ENCODE data around the gene MYH6. TPM values are rescaled to one million over a fixed set of nuclear protein-coding genes. Genes with fewer than 3 reads are reported as not detected.
"Not testable (repeated sequence)": the region's sequence is repeated elsewhere in the genome, so short reads cannot be mapped to it uniquely, and the experiment has no call there.

The MYH6 gene
- under 1 TPM; 0.71 to 0.82 TPM for total RNA-seq

DNA sequence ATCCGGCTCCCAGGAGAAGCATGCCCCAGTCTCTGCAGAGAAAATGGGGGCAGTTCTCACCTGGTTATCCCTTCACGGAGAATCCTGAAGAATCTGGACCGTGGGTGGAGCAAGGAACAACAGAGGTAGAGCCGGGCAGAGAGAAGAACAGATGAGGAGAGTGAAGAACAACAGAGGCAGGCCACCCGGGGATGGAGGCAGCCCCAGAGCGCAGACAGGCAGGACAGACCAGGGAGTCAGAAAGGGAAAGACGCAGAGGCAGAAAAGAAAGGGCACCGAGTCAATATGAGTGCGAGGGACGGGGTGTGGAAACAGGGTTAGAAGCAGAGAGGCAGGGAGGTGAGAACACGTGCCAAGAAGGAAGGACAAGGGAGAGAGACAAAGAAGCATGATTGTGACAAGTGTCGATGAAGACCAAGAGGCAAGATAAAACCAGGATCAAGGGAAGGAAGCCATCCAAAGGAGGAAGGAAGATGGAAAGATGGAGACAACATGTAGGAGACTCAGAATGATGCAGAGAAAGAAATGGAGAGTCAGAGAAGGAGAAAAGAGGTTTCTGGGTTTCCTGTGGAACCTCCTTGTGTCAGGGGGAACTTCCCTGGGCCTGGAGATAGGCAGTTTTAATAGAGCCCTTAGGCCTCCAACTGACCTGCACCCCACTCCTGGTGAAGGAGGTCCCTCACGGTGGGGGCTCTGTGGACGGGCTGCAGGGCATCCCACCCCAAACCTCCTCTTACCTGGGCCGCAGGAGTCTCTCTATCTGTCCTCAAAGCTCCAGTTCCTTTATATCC lies at the start of gene MYH6:
Gene MYH6 (minus strand): TSS at position 758 of the 791 bp plus-strand sequence. CDS start 1,050 bp downstream, outside the sequence.
- H3K36me3 Mint-ChIP-seq (ENCODE audit: low read depth) = no peaks in the 10 kb centered on the region
- ATAC-seq (replicated peaks) = no peak
- no peak within 1 kb of the TSS for H3K27ac Mint-ChIP-seq
- H3K4me1 Mint-ChIP-seq = no peaks in the 10 kb centered on the region
- H3K9me3 Mint-ChIP-seq = no peaks in the 10 kb centered on the region
- H3K4me3 Mint-ChIP-seq = no peak within 1 kb of the TSS
- peaks cover 35% of the 10 kb centered on the region for H3K27me3 Mint-ChIP-seq

DNA sequence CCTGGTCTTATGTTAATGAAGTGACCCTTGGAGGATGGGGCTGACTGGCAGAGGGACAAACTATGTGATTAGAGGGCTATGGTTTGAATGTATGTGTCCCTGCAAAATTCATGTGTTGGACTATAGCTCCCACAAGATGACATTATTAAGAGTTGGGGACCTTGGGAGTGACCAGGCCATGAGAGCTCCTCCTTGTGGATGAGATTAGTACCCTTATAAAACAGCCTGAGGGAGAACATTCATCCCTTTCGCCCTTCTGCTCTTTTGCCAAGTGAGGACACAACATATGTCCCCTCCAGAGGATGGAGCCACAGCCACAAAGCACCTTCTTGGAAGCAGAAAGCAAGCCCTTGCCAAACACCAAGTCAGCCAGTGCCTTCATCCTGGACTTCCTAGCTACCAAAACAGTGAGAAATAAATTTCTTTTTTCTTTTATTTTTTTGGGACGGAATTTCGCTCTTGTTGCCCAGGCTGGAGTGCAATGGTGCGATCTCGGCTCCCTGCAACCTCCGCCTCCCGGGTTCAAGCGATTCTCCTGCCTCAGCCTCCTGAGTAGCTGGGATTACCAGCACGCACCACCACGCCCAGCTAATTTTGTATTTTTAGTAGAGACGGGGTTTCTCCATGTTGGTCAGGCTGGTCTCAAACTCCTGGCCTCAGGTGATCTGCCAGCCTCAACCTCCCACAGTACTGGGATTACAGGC lies 49.0 kb upstream of the MYH6 start:
- not testable (repeated sequence) for H3K27ac Mint-ChIP-seq; H3K36me3 Mint-ChIP-seq (ENCODE audit: low read depth); ATAC-seq (replicated peaks); H3K4me1 Mint-ChIP-seq; H3K4me3 Mint-ChIP-seq; H3K9me3 Mint-ChIP-seq
- peaks cover 34% of the 10 kb centered on the region for H3K27me3 Mint-ChIP-seq

DNA sequence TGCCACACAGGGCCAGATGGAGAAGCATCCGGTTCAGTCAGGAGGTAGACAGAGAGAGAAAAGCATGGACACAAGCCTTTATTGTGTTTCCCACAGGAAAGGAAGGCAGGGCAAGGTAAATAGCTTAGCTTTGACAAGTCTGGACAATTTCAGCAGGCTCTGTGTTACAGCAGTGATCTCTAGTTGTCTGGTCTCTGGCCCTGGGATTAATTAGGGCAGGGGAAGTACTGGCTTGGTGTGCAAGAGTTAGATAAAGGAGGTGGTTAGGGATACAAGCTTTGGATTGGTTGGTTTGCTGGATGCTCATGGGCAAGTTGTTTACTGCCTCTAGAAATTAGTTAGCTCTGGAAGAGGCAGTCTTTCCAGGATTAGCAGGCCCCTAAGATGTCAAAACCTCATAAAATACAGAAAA lies 46.4 kb upstream of the MYH6 start:
- Mint-ChIP-seq H3K36me3 (ENCODE audit: low read depth) (no peaks in the 10 kb centered on the region), H3K9me3 (no peaks in the 10 kb centered on the region), H3K27me3 (peaks cover 36% of the 10 kb centered on the region), H3K4me1 (no peaks in the 10 kb centered on the region), H3K27ac (no peak overlapping the region), H3K4me3 (no peak overlapping the region)
- ATAC-seq (replicated peaks) = no peak

DNA sequence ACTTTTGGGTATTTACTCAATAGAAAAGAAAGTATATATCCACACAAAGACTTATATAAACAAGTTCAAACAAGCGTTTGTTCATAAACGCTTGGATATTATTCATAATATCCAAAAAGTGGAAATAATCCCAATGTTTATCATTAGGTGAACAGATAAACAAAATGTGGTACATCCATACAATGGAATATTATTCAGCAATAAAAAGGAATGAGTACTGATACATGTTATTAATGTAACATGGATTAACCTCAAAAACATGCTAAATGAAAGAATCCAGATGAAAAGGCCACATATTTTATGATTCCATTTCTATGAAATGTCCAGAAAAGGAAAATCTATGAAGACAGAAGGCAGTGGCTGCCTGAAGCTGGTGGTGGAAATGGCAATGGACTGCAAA lies 44.2 kb upstream of the MYH6 start:
- Mint-ChIP-seq H3K36me3 (ENCODE audit: low read depth) (no peaks in the 10 kb centered on the region), H3K27me3 (peaks cover 31% of the 10 kb centered on the region), H3K4me1 (no peaks in the 10 kb centered on the region), H3K9me3 (no peaks in the 10 kb centered on the region), H3K4me3 (no peak overlapping the region), H3K27ac (no peak overlapping the region)
- ATAC-seq (replicated peaks) = no peak

DNA sequence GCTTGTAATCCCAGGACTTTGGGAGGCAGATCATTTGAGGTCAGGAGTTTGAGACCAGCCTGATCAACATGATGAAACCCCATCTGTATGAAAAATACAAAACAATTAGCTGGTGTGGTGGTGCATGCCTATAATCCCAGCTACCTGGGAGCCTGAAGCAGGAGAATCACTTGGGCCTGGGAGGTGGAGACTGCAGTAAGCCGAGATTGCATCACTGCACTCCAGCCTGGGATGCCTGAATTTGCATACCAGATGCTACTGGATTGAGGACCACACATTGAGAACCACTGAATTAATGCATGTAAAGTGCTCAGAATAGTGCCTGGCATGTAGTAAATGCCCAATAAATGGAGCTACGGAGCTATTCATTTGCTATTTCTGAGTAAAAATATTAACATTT lies 42.3 kb upstream of the MYH6 start:
- no peaks in the 10 kb centered on the region for H3K4me1 Mint-ChIP-seq
- H3K27ac Mint-ChIP-seq = no peak overlapping the region
- no peak overlapping the region for H3K4me3 Mint-ChIP-seq
- H3K27me3 Mint-ChIP-seq = peaks cover 27% of the 10 kb centered on the region
- no peak for ATAC-seq (replicated peaks)
- no peaks in the 10 kb centered on the region for H3K36me3 Mint-ChIP-seq (ENCODE audit: low read depth)
- no peaks in the 10 kb centered on the region for H3K9me3 Mint-ChIP-seq

DNA sequence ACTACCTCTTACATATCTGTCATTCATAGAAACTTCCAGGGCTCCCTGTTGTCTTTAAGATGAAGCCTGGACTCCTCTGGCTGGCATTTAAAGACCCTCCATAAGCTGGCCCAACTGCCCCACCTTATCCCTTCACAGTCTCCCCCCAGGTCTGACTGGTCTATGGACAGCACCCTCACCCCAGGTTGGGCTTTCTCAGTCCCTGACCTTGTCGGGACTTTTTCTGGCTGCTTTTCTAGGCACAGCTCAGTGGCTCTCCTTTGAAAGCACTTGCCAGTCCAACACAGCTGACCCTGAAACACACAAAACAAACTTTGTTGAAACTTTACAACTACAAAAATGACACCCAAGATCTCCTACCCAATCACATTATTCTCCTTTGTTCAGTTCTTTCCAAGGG lies 41.2 kb upstream of the MYH6 start:
- Mint-ChIP-seq H3K27ac (no peak overlapping the region), H3K27me3 (peaks cover 19% of the 10 kb centered on the region), H3K4me3 (no peak overlapping the region), H3K9me3 (no peaks in the 10 kb centered on the region), H3K4me1 (no peaks in the 10 kb centered on the region), H3K36me3 (ENCODE audit: low read depth) (no peaks in the 10 kb centered on the region)
- no peak for ATAC-seq (replicated peaks)

DNA sequence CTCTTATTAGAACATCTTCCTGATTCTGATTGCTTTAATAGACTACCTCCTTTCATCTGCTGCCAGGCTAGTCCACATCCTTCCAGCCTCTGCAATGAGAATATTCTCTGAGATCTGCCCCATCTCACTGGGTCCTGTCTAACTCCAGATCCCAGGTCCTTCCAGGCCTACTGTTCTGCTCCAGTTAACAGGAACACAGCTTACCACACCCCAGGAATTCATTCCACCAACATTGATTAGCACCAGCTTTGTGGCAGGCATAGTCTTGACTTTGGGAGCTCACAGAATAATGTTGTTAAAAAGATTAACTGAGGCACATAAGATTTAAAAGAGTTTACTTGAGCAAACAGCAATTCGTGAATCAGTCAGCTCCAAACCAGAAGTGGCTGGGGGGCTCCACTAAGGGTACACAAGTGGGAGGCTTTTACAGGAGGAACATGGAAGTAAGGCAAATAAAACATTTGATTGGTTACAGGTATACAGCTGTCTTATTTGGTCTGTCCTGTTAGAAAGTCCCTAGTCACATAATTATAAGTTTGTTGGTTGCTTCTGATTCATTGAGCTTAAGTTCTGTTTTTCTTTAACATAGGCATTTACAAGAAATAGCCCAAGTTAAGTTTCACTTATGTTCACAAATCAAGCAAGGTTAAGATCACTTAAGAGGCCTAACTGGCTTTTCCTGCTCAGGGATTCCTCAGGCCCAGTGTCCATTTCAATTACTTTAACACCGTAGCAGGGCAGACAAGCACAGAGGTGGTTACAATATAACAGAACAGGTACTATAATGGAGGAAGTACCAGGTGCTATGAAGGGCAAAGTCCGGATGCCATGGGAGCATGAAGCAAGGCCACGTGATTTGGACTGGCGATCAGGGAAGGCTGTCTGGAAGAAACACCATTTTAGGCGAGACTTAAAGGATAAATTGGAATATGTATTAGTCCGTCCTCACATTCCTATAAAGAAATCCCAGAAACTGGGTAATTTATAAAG lies 39.6 kb upstream of the MYH6 start:
- Mint-ChIP-seq H3K4me1 (no peaks in the 10 kb centered on the region), H3K36me3 (ENCODE audit: low read depth) (no peaks in the 10 kb centered on the region), H3K4me3 (no peak overlapping the region), H3K27me3 (peaks cover 15% of the 10 kb centered on the region), H3K27ac (peak overlapping the region; percentile 63), H3K9me3 (no peaks in the 10 kb centered on the region)
- ATAC-seq (replicated peaks) = peak; percentile 42

DNA sequence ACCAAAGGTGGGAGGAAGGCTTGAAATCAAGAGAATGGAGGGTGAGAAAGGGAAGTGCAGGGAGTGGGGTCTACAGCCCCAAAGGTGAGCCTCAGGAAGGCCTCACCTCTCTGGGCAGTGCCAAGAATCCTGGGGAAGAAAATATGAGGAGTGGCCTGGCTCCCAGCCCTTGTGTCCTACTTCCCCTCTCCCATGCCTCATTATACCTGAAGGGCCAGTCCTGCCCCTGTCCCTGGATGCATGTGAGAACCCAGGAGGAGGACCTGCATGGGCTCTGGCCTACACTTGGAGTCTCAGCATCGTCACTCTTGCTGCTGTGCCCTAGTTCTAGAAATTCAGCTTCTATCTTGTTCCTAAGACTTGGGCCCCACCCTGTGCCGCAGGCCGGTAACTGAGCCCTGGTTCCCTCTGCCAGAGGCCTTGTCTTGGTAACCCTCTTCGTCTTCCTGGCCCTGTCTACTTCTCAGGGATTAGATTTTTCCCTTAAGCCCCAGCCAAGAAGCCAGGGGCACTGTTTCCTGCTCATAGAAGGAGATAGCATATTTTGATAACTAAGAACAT lies 38.3 kb upstream of the MYH6 start:
- Mint-ChIP-seq H3K36me3 (ENCODE audit: low read depth) (no peaks in the 10 kb centered on the region), H3K4me1 (no peaks in the 10 kb centered on the region), H3K4me3 (no peak overlapping the region), H3K27ac (no peak overlapping the region), H3K9me3 (no peaks in the 10 kb centered on the region), H3K27me3 (peaks cover 21% of the 10 kb centered on the region)
- no peak for ATAC-seq (replicated peaks)

DNA sequence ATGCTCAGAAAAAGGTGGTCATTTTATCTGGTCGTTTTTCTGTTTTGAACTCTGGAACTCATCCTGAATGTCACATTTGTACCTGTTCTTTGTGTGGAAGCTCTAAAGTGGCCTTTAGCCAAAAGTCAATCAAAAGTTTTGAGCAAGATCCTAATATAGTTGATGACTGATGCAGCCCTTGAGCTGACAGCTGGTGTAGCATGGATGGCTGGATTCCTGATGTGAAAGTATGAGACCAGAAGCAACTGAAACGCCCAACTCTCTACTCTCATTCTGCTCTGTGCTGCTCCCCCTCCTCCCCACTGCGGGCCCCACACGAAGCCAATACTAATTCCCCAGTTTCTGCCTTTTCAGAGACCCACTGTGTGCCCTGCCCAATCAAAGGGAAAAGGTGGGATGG lies 37.7 kb upstream of the MYH6 start:
- no peak for ATAC-seq (replicated peaks)
- peaks cover 20% of the 10 kb centered on the region for H3K27me3 Mint-ChIP-seq
- H3K27ac Mint-ChIP-seq = no peak overlapping the region
- no peak overlapping the region for H3K4me3 Mint-ChIP-seq
- H3K4me1 Mint-ChIP-seq = no peaks in the 10 kb centered on the region
- no peaks in the 10 kb centered on the region for H3K36me3 Mint-ChIP-seq (ENCODE audit: low read depth)
- H3K9me3 Mint-ChIP-seq = no peaks in the 10 kb centered on the region

DNA sequence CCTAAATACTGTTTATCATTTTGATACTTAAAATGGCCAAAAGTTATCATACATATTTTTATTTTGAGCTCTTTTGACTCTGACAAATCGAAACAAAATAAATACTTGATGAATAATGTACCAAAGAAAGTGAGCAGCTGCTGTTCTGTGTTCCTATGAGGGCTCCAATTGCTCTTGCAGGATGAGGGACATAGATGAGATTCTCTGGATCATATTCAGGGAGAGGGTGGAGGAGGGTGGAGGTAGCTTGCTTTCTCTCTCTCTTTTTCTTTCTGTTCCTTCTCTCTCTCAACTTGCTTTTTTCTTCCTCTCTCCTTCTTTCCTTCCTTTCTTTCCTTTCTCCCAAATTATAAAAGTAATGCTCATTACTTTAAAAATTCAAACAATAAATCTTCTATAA lies 36.2 kb upstream of the MYH6 start:
- peaks cover 23% of the 10 kb centered on the region for H3K27me3 Mint-ChIP-seq
- H3K27ac Mint-ChIP-seq = peak overlapping the region; percentile 25
- ATAC-seq (replicated peaks) = no peak
- H3K4me3 Mint-ChIP-seq = no peak overlapping the region
- no peaks in the 10 kb centered on the region for H3K36me3 Mint-ChIP-seq (ENCODE audit: low read depth)
- no peaks in the 10 kb centered on the region for H3K4me1 Mint-ChIP-seq
- no peaks in the 10 kb centered on the region for H3K9me3 Mint-ChIP-seq

DNA sequence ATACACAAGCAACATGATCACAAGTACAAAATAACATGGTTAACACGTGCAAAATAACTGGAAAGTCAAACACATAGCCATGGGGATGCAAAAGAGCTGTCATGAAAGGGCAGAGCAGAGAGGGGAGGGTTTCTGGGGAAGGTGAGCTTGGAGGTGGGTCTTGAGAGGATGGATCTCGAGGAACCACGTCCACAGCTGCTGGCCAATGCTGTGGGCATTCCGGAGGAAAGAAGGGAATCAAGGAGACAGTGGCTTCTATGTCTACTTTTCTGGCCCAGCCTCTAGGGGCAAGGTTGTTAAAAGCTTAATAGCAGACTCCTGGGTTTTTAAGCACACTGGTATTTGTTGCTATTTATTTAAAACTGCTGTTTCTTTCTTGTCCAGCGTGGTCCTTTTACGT lies 35.8 kb upstream of the MYH6 start:
- Mint-ChIP-seq H3K36me3 (ENCODE audit: low read depth) (no peaks in the 10 kb centered on the region), H3K27ac (no peak overlapping the region), H3K9me3 (no peaks in the 10 kb centered on the region), H3K27me3 (peaks cover 22% of the 10 kb centered on the region), H3K4me3 (no peak overlapping the region), H3K4me1 (no peaks in the 10 kb centered on the region)
- ATAC-seq (replicated peaks) = no peak

DNA sequence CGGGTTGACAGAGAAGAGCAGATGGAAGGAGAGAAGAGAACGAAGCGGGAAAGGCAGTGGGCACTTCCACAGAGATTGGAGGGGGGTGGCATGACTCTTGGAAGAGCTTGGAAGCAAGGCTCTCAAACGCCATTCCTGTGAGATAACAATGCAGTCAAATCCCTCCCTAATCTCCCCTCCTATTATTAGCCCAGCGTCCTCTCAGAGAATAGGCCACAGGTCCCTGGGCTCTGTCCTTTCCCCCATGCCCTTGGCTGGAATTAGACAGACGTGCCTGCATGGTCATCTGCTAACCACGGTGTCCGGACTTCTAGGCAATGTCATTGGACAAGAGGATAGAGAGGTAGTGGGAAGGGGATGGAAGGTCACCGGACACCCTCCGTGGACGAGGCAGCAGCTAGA lies 35.3 kb upstream of the MYH6 start:
- no peak for ATAC-seq (replicated peaks)
- H3K9me3 Mint-ChIP-seq = no peaks in the 10 kb centered on the region
- no peak overlapping the region for H3K4me3 Mint-ChIP-seq
- H3K4me1 Mint-ChIP-seq = no peaks in the 10 kb centered on the region
- H3K27me3 Mint-ChIP-seq = peaks cover 22% of the 10 kb centered on the region
- H3K36me3 Mint-ChIP-seq (ENCODE audit: low read depth) = no peaks in the 10 kb centered on the region
- no peak overlapping the region for H3K27ac Mint-ChIP-seq

DNA sequence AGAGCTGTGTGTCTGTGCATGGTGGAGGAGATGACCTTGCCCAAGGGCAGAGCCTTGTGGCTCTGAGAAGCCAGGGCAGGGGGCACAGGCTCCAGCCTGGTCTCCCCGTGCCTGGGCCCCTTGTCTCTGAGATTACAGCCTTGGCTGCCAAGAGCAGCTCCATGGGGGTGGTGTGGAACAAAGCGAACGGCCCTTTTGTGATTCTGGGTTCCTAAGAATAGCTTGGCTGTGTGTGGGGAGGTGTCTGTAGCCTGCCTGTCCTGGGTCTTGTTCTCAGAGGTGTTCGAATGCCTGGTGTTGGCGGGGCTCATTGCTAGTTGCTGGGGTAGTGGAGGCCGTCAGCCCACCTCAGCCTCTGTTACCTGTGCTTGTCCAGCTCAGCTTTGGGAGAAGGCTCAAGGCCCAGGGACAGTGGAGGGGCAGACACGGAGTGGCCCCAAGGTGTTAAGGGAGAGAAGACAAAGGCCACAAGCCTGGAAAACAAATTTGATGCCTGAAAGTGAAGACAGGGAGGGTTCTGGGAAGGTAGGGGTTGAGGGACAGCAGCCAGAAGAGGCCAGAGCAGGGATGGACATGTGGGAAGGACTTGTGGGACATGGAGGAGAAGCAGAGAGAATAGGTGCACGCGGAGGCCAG lies 34.8 kb upstream of the MYH6 start:
- no peak for ATAC-seq (replicated peaks)
- Mint-ChIP-seq H3K9me3 (no peaks in the 10 kb centered on the region), H3K4me1 (no peaks in the 10 kb centered on the region)

DNA sequence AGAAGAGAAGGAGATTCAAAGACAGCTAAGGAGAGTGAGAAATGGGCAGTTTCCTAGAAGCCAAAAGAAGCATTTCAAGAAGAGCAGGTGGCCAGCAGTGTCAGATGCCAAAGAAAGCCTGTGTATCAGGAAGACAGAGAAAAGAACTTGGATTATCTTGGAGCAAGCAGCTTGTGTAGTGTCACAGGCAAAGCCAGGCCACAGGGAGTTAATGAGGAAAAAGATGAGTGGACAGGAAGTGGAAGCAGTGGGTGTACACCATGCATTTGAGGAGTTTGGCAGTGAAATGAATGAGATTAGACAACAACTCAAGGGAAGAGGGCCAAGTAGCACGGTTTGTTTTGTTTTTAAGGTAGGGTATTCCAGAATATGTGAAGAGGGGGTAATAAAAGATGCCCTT lies 33.0 kb upstream of the MYH6 start:
- H3K27ac Mint-ChIP-seq = no peak overlapping the region
- H3K9me3 Mint-ChIP-seq = no peaks in the 10 kb centered on the region
- no peak for ATAC-seq (replicated peaks)
- no peak overlapping the region for H3K4me3 Mint-ChIP-seq
- no peaks in the 10 kb centered on the region for H3K4me1 Mint-ChIP-seq
- no peaks in the 10 kb centered on the region for H3K36me3 Mint-ChIP-seq (ENCODE audit: low read depth)
- peaks cover 22% of the 10 kb centered on the region for H3K27me3 Mint-ChIP-seq

More for the DNA sequence above, 34.8 kb upstream of the MYH6 start:
- no peak overlapping the region for H3K27ac Mint-ChIP-seq
- H3K36me3 Mint-ChIP-seq (ENCODE audit: low read depth) = no peaks in the 10 kb centered on the region
- H3K4me3 Mint-ChIP-seq = no peak overlapping the region
- H3K27me3 Mint-ChIP-seq = peaks cover 22% of the 10 kb centered on the region

All from activated T-helper 17 cell treated with anti-CD3 and anti-CD28 coated beads, Interleukin-2, amount 50 U/mL, for 72 hours (primary cell).